Esophagus squamous epithelium (tissue), 4 donors: ENCODE results near the gene RNF123.

Experiments used
- POLR2A ChIP-seq, 4 donors: fragments of 450-650 bp; IDR thresholded peaks; one replicate each; pipeline ENCODE4 v1.6.1; 2017; ENCODE audit warnings: antibody characterized with exemption in 4 of 4, mild to moderate bottlenecking in 4 of 4, moderate library complexity in 3 of 4
- TF ChIP-seq, protein P1 (sequence below), 6 experiments: fragments of 450-650 bp in 4 of 6; fragments of 200-600 bp in 2 of 6; sonication (generic) in 2 of 6; IDR thresholded peaks; one replicate each; pipeline ENCODE4 v1.5.1; 2016 to 2019; ENCODE audit warnings: antibody characterized with exemption in 6 of 6, mild to moderate bottlenecking in 4 of 6, moderate library complexity in 4 of 6

DNA sequence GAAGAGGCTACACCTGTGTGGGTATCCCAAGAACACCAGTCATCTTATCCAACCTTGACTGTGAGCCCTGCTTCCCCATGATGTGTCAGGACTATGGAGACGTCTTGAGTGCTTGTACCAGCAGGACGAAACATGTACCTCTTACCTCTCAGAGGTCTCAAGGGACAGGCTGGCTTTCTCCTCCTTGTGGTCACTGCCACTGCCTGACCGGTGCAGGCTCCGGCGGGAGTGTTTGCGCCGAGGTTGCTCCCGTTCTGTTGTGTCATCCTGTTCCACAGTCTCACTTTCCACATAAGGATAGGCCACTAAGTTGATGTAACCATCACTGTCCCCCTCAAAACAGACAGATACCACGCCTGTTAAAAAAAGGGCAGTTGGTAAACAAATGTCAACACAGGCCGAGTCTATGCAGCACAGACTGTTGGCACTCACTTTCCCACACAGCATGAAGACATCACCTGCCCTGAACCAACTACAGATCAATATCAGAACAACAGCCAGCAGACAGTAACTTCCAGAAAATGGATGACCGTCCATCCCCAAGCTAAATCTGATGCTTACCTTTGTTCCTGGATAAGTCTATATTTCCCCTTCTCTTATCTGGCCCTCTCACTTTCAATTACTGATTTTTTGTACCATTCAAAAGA lies 48.8 kb downstream of the RNF123 start:
- TF ChIP-seq, protein P1, sequence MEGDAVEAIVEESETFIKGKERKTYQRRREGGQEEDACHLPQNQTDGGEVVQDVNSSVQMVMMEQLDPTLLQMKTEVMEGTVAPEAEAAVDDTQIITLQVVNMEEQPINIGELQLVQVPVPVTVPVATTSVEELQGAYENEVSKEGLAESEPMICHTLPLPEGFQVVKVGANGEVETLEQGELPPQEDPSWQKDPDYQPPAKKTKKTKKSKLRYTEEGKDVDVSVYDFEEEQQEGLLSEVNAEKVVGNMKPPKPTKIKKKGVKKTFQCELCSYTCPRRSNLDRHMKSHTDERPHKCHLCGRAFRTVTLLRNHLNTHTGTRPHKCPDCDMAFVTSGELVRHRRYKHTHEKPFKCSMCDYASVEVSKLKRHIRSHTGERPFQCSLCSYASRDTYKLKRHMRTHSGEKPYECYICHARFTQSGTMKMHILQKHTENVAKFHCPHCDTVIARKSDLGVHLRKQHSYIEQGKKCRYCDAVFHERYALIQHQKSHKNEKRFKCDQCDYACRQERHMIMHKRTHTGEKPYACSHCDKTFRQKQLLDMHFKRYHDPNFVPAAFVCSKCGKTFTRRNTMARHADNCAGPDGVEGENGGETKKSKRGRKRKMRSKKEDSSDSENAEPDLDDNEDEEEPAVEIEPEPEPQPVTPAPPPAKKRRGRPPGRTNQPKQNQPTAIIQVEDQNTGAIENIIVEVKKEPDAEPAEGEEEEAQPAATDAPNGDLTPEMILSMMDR (IDR thresholded peaks at IDR 0.05) = no peak
- TF ChIP-seq POLR2A (IDR thresholded peaks at IDR 0.05) = no peak
